ENCODE results near the gene CDH12. TPM values are rescaled to one million over a fixed set of nuclear protein-coding genes. Genes with fewer than 3 reads are reported as not detected.

Gene CDH12
- total RNA-seq, 1 experiment from 2014 or later: not detected

DNA sequence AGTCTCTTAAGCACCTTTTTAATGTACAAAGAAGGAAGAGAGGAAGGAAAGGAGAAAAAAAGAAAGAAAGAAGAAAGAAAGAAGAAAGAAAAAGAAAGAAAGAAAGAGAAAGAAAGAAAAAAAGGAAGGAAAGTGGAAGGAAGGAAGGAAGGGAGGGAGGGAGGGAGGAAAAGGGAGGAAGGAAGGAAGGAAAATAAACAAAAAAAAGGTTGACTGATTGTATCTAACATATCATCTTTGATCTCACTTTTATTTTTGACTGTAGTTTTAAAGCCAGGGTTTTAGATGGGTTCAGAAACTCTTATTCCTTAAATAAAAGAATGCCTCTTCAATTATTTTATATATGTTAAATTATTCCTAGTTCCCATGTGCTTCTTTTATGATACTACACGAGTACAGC, 794.5 kb downstream of the CDH12 start:
- no peak overlapping the region for H3T11ph ChIP-seq (ENCODE audit: low read length)
- Mint-ChIP-seq H3K27ac (no peak overlapping the region), H3K27me3 (ENCODE audit: low read depth) (no peaks in the 10 kb centered on the region), H3K4me3 (no peak overlapping the region), H3K36me3 (ENCODE audit: insufficient read depth in 1 of 3, low read depth in 3 of 3) (no peaks in the 10 kb centered on the region), H3K9me3 (no peaks in the 10 kb centered on the region), H3K4me1 (peaks cover 4 to 8% of the 10 kb centered on the region in 2 experiments; a peak in 3 of 4 replicates)
- H2BK15ac ChIP-seq (ENCODE audit: low read depth, low read length): no peak overlapping the region
- no peak overlapping the region for H3K18ac ChIP-seq (ENCODE audit: insufficient read length, low read depth, low read length)
- no peak overlapping the region for H3K23ac ChIP-seq (ENCODE audit: insufficient read length, low read depth, low read length)
- H4K8ac ChIP-seq (replicated peaks; ENCODE audit: insufficient read length, low read depth, low read length): no peak overlapping the region
- no peaks in the 10 kb centered on the region for H3K79me2 ChIP-seq (ENCODE audit: insufficient read depth, low read length)
- H3K79me1 ChIP-seq (ENCODE audit: insufficient read depth, low read depth, low read length, poor library complexity, severe bottlenecking): no peaks in the 10 kb centered on the region
- H4K91ac ChIP-seq (ENCODE audit: insufficient read length, low read depth, low read length): no peak overlapping the region
- H2BK120ac ChIP-seq (ENCODE audit: low read depth, low read length, poor library complexity, severe bottlenecking): no peak overlapping the region
- no peaks in the 10 kb centered on the region for H3K4me1 ChIP-seq (ENCODE audit: insufficient read depth, low read length)
- H3K9ac ChIP-seq (ENCODE audit: extremely low read depth, insufficient read length, low read length): no peak overlapping the region
- no peaks in the 10 kb centered on the region for H3K23me2 ChIP-seq (ENCODE audit: insufficient read length, low read depth, low read length, poor library complexity, severe bottlenecking)
- WGBS (ENCODE audit: extremely low coverage, insufficient read length, low lambda C conversion rate): no CpG with 5 or more reads among the region's 1 CpG
- no peak overlapping the region for H4K5ac ChIP-seq (ENCODE audit: insufficient read length, low read depth, low read length)
- no peaks in the 10 kb centered on the region for H3K9me3 ChIP-seq (ENCODE audit: control insufficient read depth, low read depth, low read length)
- H3K27me3 ChIP-seq (ENCODE audit: insufficient read depth, low read length): no peaks in the 10 kb centered on the region
- H2AFZ ChIP-seq (ENCODE audit: low read length): no peak overlapping the region
- no peak overlapping the region for H2AK5ac ChIP-seq (ENCODE audit: insufficient read length, low read length)
- no peak overlapping the region for H3K14ac ChIP-seq (ENCODE audit: insufficient read depth, low read length)
- H3K27ac ChIP-seq (ENCODE audit: insufficient read length, low read depth, low read length): no peak overlapping the region
- no peak overlapping the region for H3K56ac ChIP-seq (ENCODE audit: insufficient read length, low read depth, low read length)
- H2BK20ac ChIP-seq (ENCODE audit: low read depth, low read length, poor library complexity, severe bottlenecking): no peak overlapping the region
- no peak overlapping the region for H3K4ac ChIP-seq (ENCODE audit: low read depth, low read length)
- no peak for DNase-seq
- no peak overlapping the region for H2BK12ac ChIP-seq (ENCODE audit: insufficient read length, low read depth, low read length)
- H3K4me2 ChIP-seq (ENCODE audit: insufficient read depth, insufficient read length, low read length): no peak overlapping the region
- no peaks in the 10 kb centered on the region for H4K20me1 ChIP-seq (ENCODE audit: control insufficient read depth, insufficient read depth, insufficient read length)
- no peak overlapping the region for H2BK5ac ChIP-seq (ENCODE audit: insufficient read length, low read length)
- TF ChIP-seq CTCF (conservative IDR thresholded peaks at IDR 0.05): no peak
